Measurements from ENCODE around the gene BATF. TPM values are rescaled to one million over a fixed set of nuclear protein-coding genes. Genes with fewer than 3 reads are reported as not detected.
"Not testable (repeated sequence)": the region's sequence is repeated elsewhere in the genome, so short reads cannot be mapped to it uniquely, and the experiment has no call there.

Gene BATF
- not detected in 2 replicates for total RNA-seq (ENCODE audit: low replicate concordance)

DNA sequence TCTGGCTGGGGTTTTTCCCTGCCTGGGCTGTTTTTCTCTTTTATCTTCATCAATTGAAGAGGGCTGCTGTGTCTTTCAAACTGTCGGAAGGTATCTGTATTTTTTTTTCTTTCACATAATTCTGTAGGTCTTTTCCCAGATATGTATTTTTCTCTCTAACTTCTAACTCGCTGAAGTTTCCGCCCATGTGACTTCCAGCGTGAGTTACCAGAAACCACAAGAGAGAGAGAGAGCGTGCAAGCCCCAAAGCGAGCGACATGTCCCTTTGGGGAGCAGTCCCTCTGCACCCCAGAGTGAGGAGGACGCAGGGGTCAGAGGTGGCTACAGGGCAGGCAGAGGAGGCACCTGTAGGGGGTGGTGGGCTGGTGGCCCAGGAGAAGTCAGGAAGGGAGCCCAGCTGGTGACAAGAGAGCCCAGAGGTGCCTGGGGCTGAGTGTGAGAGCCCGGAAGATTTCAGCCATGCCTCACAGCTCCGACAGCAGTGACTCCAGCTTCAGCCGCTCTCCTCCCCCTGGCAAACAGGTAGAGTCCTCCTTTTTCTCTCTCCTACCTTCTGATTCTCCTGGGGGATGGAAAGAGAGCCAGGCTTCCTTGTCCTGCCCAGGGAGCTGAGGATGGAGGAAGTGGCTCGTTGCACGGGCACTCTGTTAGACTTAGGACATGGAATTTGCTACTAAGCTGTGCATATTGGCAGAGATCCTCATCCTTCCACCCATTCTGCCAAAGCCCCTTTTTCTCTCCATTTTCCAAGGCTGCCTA is at the start of gene BATF:
BATF (plus strand) TSS at position 246 of the 759 bp plus-strand sequence; CDS start at position 460, 214 bp downstream.
- no peak within 1 kb of the TSS for H3K4me3 ChIP-seq (ENCODE audit: low read depth, low read length)
- no peak for DNase-seq (ENCODE audit: low read depth)
- no peak for TF ChIP-seq CTCF (IDR thresholded peaks at IDR 0.05; ENCODE audit: insufficient read depth, low read length)

DNA sequence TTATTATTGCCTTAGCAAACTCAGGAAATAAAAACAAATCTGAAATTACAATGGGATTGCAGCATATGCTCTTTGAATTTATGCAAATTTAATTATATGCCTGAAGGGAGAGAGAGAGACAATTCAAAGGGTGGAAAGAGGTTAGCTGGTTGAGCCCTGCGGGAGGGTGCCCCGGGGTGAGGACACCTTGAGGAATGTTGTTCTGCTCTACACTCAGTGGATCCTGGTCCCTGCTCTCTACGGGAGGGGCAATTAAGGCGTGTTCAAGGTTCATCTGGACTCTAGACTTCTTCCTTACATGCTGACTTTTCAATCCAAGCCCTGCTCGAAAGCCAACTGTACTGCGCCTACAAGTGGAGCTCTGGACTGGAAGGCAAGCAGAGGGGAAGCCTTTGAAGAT is 48.1 kb upstream of the BATF start:
- not testable (repeated sequence) for H3K4me3 ChIP-seq (ENCODE audit: low read depth, low read length); DNase-seq (ENCODE audit: low read depth)

- no peak overlapping the region for H3K4me3 ChIP-seq (ENCODE audit: low read depth, low read length)
- no peak for TF ChIP-seq CTCF (IDR thresholded peaks at IDR 0.05; ENCODE audit: insufficient read depth, low read length)
- no peak for DNase-seq (ENCODE audit: low read depth)
Observed at GRCh38 chr14:75476274-75476995, 45.8 kb upstream of the BATF start.

DNA sequence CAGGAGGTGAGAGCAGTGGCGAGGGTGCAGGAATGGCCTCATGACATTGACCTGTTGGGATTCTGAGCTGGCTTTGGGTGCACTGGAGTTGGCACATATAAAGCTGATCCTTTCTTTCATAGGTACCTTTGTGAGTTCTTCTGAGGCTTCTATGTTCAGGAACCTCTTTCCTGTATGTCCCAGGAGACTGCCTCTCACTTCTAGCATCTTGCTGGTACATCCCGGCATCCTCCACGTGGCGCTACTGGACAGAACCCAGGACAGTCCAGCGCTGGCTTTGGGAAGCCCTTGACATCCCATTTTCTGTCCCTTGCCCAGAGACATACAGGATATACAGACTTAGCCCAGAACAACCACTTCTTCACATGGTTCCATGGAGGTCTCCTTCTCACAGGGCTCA is 44.4 kb upstream of the BATF start:
- no peak overlapping the region for H3K4me3 ChIP-seq (ENCODE audit: low read depth, low read length)
- no peak for TF ChIP-seq CTCF (IDR thresholded peaks at IDR 0.05; ENCODE audit: insufficient read depth, low read length)
- DNase-seq (ENCODE audit: low read depth) = no peak

DNA sequence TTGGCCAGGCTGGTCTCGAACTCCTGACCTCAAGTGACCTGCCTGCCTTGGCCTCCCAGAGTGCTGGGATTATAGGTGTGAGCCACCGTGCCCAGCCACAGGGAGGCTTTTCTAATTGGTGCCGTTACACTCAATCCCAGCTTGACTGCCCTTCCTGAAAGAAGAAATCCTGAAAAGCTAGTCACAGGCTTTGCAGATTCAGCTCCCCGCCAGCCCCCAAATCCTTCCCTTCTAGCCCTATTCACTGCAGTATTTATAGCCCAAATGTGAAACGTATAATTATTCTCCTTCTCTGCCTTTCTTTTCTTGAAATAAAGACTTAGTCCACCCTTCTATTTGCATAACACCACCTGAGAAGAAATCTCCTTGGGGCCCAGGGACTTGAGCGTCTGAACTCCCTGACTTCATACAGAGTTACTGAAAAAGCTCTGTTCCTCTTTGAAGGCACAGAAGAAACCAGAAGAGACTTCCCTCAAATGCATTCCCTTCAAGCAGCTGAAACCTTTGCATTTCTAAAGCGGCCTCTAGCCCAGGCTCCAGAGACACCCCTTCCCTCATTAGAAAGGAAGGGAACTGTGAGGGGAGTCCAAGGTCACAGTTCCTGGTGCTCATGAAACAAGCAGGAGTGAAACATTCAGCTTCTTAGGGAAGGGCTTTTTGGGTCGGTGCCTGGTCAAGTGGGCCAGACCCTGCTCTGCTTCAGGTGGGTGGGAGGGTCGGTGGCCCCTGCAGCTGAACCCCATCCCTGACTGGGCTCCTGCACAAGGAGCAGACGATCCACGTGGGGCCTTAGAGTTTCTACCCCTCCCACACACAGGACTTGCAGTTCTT is 42.3 kb upstream of the BATF start:
- no peak overlapping the region for H3K4me3 ChIP-seq (ENCODE audit: low read depth, low read length)
- DNase-seq (ENCODE audit: low read depth) = no peak
- TF ChIP-seq CTCF (IDR thresholded peaks at IDR 0.05; ENCODE audit: insufficient read depth, low read length) = no peak

GRCh38 chr14:75482366-75482765 is 39.9 kb upstream of the BATF start:
- DNase-seq (ENCODE audit: low read depth) = no peak
- no peak for TF ChIP-seq CTCF (IDR thresholded peaks at IDR 0.05; ENCODE audit: insufficient read depth, low read length)
- H3K4me3 ChIP-seq (ENCODE audit: low read depth, low read length) = no peak overlapping the region
